ENCODE measurements around the gene APAF1.
A peak's percentile ranks its signal among the peaks of the same experiment; 100 is the strongest.
"Not testable (repeated sequence)": the region's sequence is repeated elsewhere in the genome, so short reads cannot be mapped to it uniquely, and the experiment has no call there.

The APAF1 gene

GRCh38 chr12:98750511-98750910 lies 105.4 kb downstream of the APAF1 start:
- POLR2A ChIA-PET (ENCODE audit: low non-redundant PET): no interaction called here
- no peak overlapping the region for H3K27ac ChIP-seq
- TF ChIP-seq CTCF (conservative IDR thresholded peaks at IDR 0.05; ENCODE audit: low read depth): no peak
- DNase-seq (ENCODE audit: low spot score): no peak
- CTCF ChIA-PET: no interaction called here

- ChIA-PET POLR2A (ENCODE audit: low non-redundant PET) (no interaction called here), CTCF (interaction anchor here (0.6 kb wide), 1 partner anchor 120 kb away, joined by 3 read pairs; no protein-coding TSS in a partner anchor)
- DNase-seq (ENCODE audit: low spot score): no peak
- no peak overlapping the region for H3K27ac ChIP-seq
- no peak for TF ChIP-seq CTCF (conservative IDR thresholded peaks at IDR 0.05; ENCODE audit: low read depth)
These were observed 106.6 kb downstream of the APAF1 start for GRCh38 chr12:98751580-98752115.

- CTCF ChIA-PET: no interaction called here
- POLR2A ChIA-PET (ENCODE audit: low non-redundant PET): no interaction called here
- TF ChIP-seq CTCF (conservative IDR thresholded peaks at IDR 0.05; ENCODE audit: low read depth): no peak
- DNase-seq (ENCODE audit: low spot score): no peak
- H3K27ac ChIP-seq: no peak overlapping the region
These were observed 107.6 kb downstream of the APAF1 start for GRCh38 chr12:98752726-98753125.

GRCh38 chr12:98754095-98754494 lies 109.0 kb downstream of the APAF1 start:
- peak; percentile 20 for DNase-seq (ENCODE audit: low spot score)
- H3K27ac ChIP-seq: no peak overlapping the region
- ChIA-PET CTCF (no interaction called here), POLR2A (ENCODE audit: low non-redundant PET) (no interaction called here)
- no peak for TF ChIP-seq CTCF (conservative IDR thresholded peaks at IDR 0.05; ENCODE audit: low read depth)

GRCh38 chr12:98755855-98756254 lies 110.8 kb downstream of the APAF1 start:
- H3K27ac ChIP-seq; POLR2A ChIA-PET (ENCODE audit: low non-redundant PET); CTCF ChIA-PET: not testable (repeated sequence)
- DNase-seq (ENCODE audit: low spot score): peak; percentile 60

- DNase-seq (ENCODE audit: low spot score): no peak
- ChIA-PET POLR2A (ENCODE audit: low non-redundant PET) (no interaction called here), CTCF (no interaction called here)
- H3K27ac ChIP-seq: no peak overlapping the region
- TF ChIP-seq CTCF (conservative IDR thresholded peaks at IDR 0.05; ENCODE audit: low read depth): no peak
These were observed 112.4 kb downstream of the APAF1 start for GRCh38 chr12:98757455-98757854.

- DNase-seq (ENCODE audit: low spot score): no peak
- POLR2A ChIA-PET (ENCODE audit: low non-redundant PET): no interaction called here
- H3K27ac ChIP-seq: no peak overlapping the region
- CTCF ChIA-PET: no interaction called here
- no peak for TF ChIP-seq CTCF (conservative IDR thresholded peaks at IDR 0.05; ENCODE audit: low read depth)
These were observed 113.2 kb downstream of the APAF1 start for GRCh38 chr12:98758331-98758730.

All from RWPE1 (cell line).